Right lobe of liver (tissue), 6 donors: ENCODE measurements around the gene P2RY1. TPM values are rescaled to one million over a fixed set of nuclear protein-coding genes. Genes with fewer than 3 reads are reported as not detected.
"Not testable (repeated sequence)": the region's sequence is repeated elsewhere in the genome, so short reads cannot be mapped to it uniquely, and the experiment has no call there.

Source experiments
- ATAC-seq, 4 donors: fragments of 200-7000 bp; cut with Tn5 transposase; one replicate each; pipeline ENCODE4 v1.9.1; 2020; ENCODE audit warnings: mild to moderate bottlenecking in 4 of 4, moderate library complexity in 4 of 4
- DNase-seq, 3 donors: peaks; one replicate each; pipeline ENCODE4 v3.0.0-alpha.2; 2020
- H3K27ac ChIP-seq, 3 donors: fragments of 200-600 bp; one replicate each; pipeline ENCODE4 v1.8.0; 2022
- H3K27me3 ChIP-seq, 2 donors: fragments of 200-600 bp; one replicate each; pipeline ENCODE4 v1.8.0; 2022
- H3K36me3 ChIP-seq, 4 donors: fragments of 200-600 bp; sonication (generic) in 1 of 4; one replicate each; pipeline versions ENCODE4 v1.5.1 to v1.8.0; 2017 to 2022; ENCODE audit warnings: control low read depth in 1 of 4
- H3K4me1 ChIP-seq, 4 donors: fragments of 200-600 bp; sonication (generic) in 1 of 4; one replicate each; pipeline versions ENCODE4 v1.5.1 to v1.8.0; 2017 to 2022; ENCODE audit warnings: control low read depth in 1 of 4
- H3K4me3 ChIP-seq, 3 donors: fragments of 200-600 bp; one replicate each; pipeline ENCODE4 v1.8.0; 2022
- H3K9me3 ChIP-seq, 4 donors: fragments of 200-600 bp; sonication (generic) in 1 of 4; one replicate each; pipeline versions ENCODE4 v1.5.1 to v1.8.0; 2017 to 2022; ENCODE audit warnings: control low read depth in 1 of 4
- CTCF ChIP-seq, 4 donors: fragments of 200-600 bp in 3 of 4; fragments of 450-650 bp in 1 of 4; IDR thresholded peaks; one replicate each; pipeline versions ENCODE4 v1.5.1 to v1.8.0; 2016 to 2022; ENCODE audit warnings: antibody characterized with exemption in 4 of 4, mild to moderate bottlenecking in 2 of 4
- POLR2A ChIP-seq: fragments of 450-650 bp; IDR thresholded peaks from one replicate; pipeline ENCODE4 v1.6.1; 2017; ENCODE audit warnings: antibody characterized with exemption, mild to moderate bottlenecking
- WGBS: methylation state at CpG from one replicate; pipeline ENCODE4 v1.1.6; 2018; ENCODE audit warnings: low coverage, low lambda C conversion rate; ENCODE audit not compliant: insufficient coverage; ENCODE audit errors: missing lambda C conversion rate; 5-methylcytosine and 5-hydroxymethylcytosine counted together
- intact Hi-C, 2 donors: fragments of 100-400 bp; cut with DNase I; formaldehyde crosslinking; loops; one replicate each; pipeline versions ENCODE4 v1.11.2 to v1.14.1; 2022
- total RNA-seq, 6 experiments: library from RNA; depleted of rRNA in 2 of 6; stranded (reverse); fragments of >200 nt in 2 of 6; fragmentation: NEBNext Ultra II Directional in 3 of 6; extraction: Animal tissue kit (Norgen Biotek cat#: 25700) in 3 of 6; gene quantifications; one replicate each; pipeline versions ENCODE4 v1.1.0 to v1.2.4, GENCODE V29; 2016 to 2023
- donor health status: DM: no; HTN: yes; CAD: no.
- donor health status: DM: no; HTN: no; CAD: no.
- donor health status: DM: no; HTN: no; CAD: no.
- donor health status: DM: no; HTN: yes; CAD: no.
- donor health status: DM: no; HTN: yes; CAD: no.

Gene P2RY1
- total RNA-seq, 6 experiments from 2014 or later = 0.84 to 1.7 (median 1.3) TPM

GRCh38 chr3:152865668-152866245, 30.8 kb downstream of the P2RY1 start:
- no peaks in the 10 kb centered on the region for H3K4me1 ChIP-seq
- no peaks in the 10 kb centered on the region for H3K9me3 ChIP-seq
- ATAC-seq (peak in 1 of 4 donors; percentile 21), DNase-seq (no peak)
- H3K27ac ChIP-seq = no peak overlapping the region
- intact Hi-C loops = no loop called here
- no peaks in the 10 kb centered on the region for H3K36me3 ChIP-seq
- no peak overlapping the region for H3K4me3 ChIP-seq
- TF ChIP-seq POLR2A (no peak), CTCF (IDR thresholded peaks at IDR 0.05) (no peak)
- no peaks in the 10 kb centered on the region for H3K27me3 ChIP-seq

- ATAC-seq = peak; percentile 47 to 60 (median 56)
- no peak overlapping the region for H3K27ac ChIP-seq
- DNase-seq = no peak
Observed at GRCh38 chr3:152870027-152870426, 35.1 kb downstream of the P2RY1 start.

GRCh38 chr3:152873314-152873713, 38.4 kb downstream of the P2RY1 start:
- H3K27ac ChIP-seq, H3K27me3 ChIP-seq, H3K4me1 ChIP-seq, H3K4me3 ChIP-seq, intact Hi-C loops, H3K9me3 ChIP-seq, DNase-seq, ATAC-seq, H3K36me3 ChIP-seq: not testable (repeated sequence)

More at GRCh38 chr3:152870027-152870426, 35.1 kb downstream of the P2RY1 start:
- intact Hi-C loops = no loop called here
- H3K9me3 ChIP-seq = no peaks in the 10 kb centered on the region
- no peaks in the 10 kb centered on the region for H3K36me3 ChIP-seq
- H3K27me3 ChIP-seq = no peaks in the 10 kb centered on the region
- no peak overlapping the region for H3K4me3 ChIP-seq
- H3K4me1 ChIP-seq = no peaks in the 10 kb centered on the region
- TF ChIP-seq POLR2A (no peak), CTCF (IDR thresholded peaks at IDR 0.05) (no peak)
- WGBS = 75% methylated on average over 5 of the region's 5 CpGs

GRCh38 chr3:152874896-152875749, 40.2 kb downstream of the P2RY1 start:
- H3K27me3 ChIP-seq = no peaks in the 10 kb centered on the region
- no peak for TF ChIP-seq CTCF (IDR thresholded peaks at IDR 0.05)
- no peak for TF ChIP-seq POLR2A
- intact Hi-C loops = no loop called here
- DNase-seq (no peak), ATAC-seq (no peak)
- no peaks in the 10 kb centered on the region for H3K9me3 ChIP-seq
- no peaks in the 10 kb centered on the region for H3K36me3 ChIP-seq
- no peak overlapping the region for H3K4me3 ChIP-seq
- H3K27ac ChIP-seq = no peak overlapping the region
- H3K4me1 ChIP-seq = no peaks in the 10 kb centered on the region

GRCh38 chr3:152879130-152879789, 44.3 kb downstream of the P2RY1 start:
- WGBS = 70% methylated on average over 8 of the region's 8 CpGs
- no peak for ATAC-seq
- H3K9me3 ChIP-seq = no peaks in the 10 kb centered on the region
- H3K36me3 ChIP-seq = no peaks in the 10 kb centered on the region
- no peak overlapping the region for H3K4me3 ChIP-seq
- intact Hi-C loops = no loop called here
- H3K27ac ChIP-seq = no peak overlapping the region
- no peaks in the 10 kb centered on the region for H3K27me3 ChIP-seq
- TF ChIP-seq POLR2A (no peak), CTCF (IDR thresholded peaks at IDR 0.05) (no peak)
- DNase-seq = no peak
- no peaks in the 10 kb centered on the region for H3K4me1 ChIP-seq
